HepG2 (cell line): Measurements from ENCODE around the gene CIBAR2. TPM values are rescaled to one million over a fixed set of nuclear protein-coding genes. Genes with fewer than 3 reads are reported as not detected.

Experiments
- FIP1L1 ChIP-seq: fragments of 200-400 bp; formaldehyde crosslinking; IDR thresholded peaks from 2 replicates; pipeline ENCODE4 v1.6.1; 2018; ENCODE audit warnings: low read depth, mild to moderate bottlenecking, low read length, moderate library complexity, borderline replicate concordance; ENCODE audit not compliant: insufficient read depth
- FOXA3 ChIP-seq: IDR thresholded peaks from 2 replicates; pipeline ENCODE4 v1.6.1; 2016; ENCODE audit warnings: missing genetic modification reagents, missing compliant biosample characterization
- IRF2 ChIP-seq: IDR thresholded peaks from 2 replicates; pipeline ENCODE4 v1.6.1; 2018; ENCODE audit warnings: missing genetic modification reagents, missing compliant biosample characterization
- MAFG ChIP-seq: sonication (generic); formaldehyde crosslinking; IDR thresholded peaks from 2 replicates; pipeline ENCODE4 v1.5.1; 2020; ENCODE audit warnings: mild to moderate bottlenecking, missing genetic modification reagents
- NFRKB ChIP-seq: fragments of 450-650 bp; IDR thresholded peaks from 2 replicates; pipeline ENCODE4 v1.6.1; 2017
- REXO4 ChIP-seq: sonication (generic); formaldehyde crosslinking; IDR thresholded peaks from 2 replicates; pipeline ENCODE4 v1.8.0; 2022; ENCODE audit warnings: missing genetic modification reagents, mild to moderate bottlenecking, borderline replicate concordance
- SYNCRIP ChIP-seq: fragments of 200-400 bp; formaldehyde crosslinking; IDR thresholded peaks from 2 replicates; pipeline ENCODE4 v1.6.1; 2018; ENCODE audit warnings: mild to moderate bottlenecking, low read depth, low read length; ENCODE audit not compliant: insufficient read depth
- ZBTB8A ChIP-seq: sonication (generic); formaldehyde crosslinking; IDR thresholded peaks from 2 replicates; pipeline ENCODE4 v1.4.0; 2020; ENCODE audit warnings: mild to moderate bottlenecking, low read depth, missing genetic modification reagents, borderline replicate concordance
- ZFY ChIP-seq: sonication (generic); formaldehyde crosslinking; IDR thresholded peaks from 2 replicates; pipeline ENCODE4 v1.4.0; 2020; ENCODE audit warnings: missing genetic modification reagents
- ZNF33B ChIP-seq: sonication (generic); formaldehyde crosslinking; IDR thresholded peaks from 2 replicates; pipeline ENCODE4 v1.5.1; 2020; ENCODE audit warnings: mild to moderate bottlenecking, missing genetic modification reagents
- ZNF430 ChIP-seq: sonication (generic); formaldehyde crosslinking; IDR thresholded peaks from 2 replicates; pipeline ENCODE4 v1.9.0; 2021; ENCODE audit warnings: mild to moderate bottlenecking, missing genetic modification reagents
- ZNF441 ChIP-seq: sonication (generic); formaldehyde crosslinking; IDR thresholded peaks from 2 replicates; pipeline ENCODE4 v1.7.0; 2021; ENCODE audit warnings: missing genetic modification reagents, borderline replicate concordance
- ZNF484 ChIP-seq: sonication (generic); formaldehyde crosslinking; IDR thresholded peaks from 2 replicates; pipeline ENCODE4 v1.5.1; 2020; ENCODE audit warnings: mild to moderate bottlenecking, low read depth, missing genetic modification reagents, borderline replicate concordance
- ZNF552 ChIP-seq: sonication (generic); formaldehyde crosslinking; IDR thresholded peaks from 2 replicates; pipeline ENCODE4 v1.9.0; 2022; ENCODE audit warnings: missing genetic modification reagents, mild to moderate bottlenecking, borderline replicate concordance
- ZSCAN12 ChIP-seq: sonication (generic); formaldehyde crosslinking; IDR thresholded peaks from 2 replicates; pipeline ENCODE4 v1.9.0; 2021; ENCODE audit warnings: mild to moderate bottlenecking, missing genetic modification reagents
- polyA plus RNA-seq, 8 experiments: library from polyadenylated mRNA; depleted of rRNA in 3 of 8; stranded (reverse) in 7 of 8; unstranded in 1 of 8; fragments of >200 nt; fragmentation: Illumina TruSeq in 4 of 8; extraction: Trizol in 4 of 8; gene quantifications; 2 replicates each; pipeline versions ENCODE4 v1.2.1 to v1.2.3, GENCODE V29; 2011 to 2016; ENCODE audit warnings: low read depth in 4 of 8, missing spikeins in 1 of 8, mixed read lengths in 1 of 8; ENCODE audit not compliant: insufficient read depth in 1 of 8
- total RNA-seq, 5 experiments: library from RNA; depleted of rRNA; stranded (reverse); fragments of >200 nt; fragmentation: Illumina TruSeq; extraction: Trizol; gene quantifications; 2 replicates each; pipeline ENCODE4 v1.2.3, GENCODE V29; 2016; ENCODE audit warnings: low read depth in 1 of 5
- TF ChIP-seq, protein P1 (sequence below): sonication (generic); formaldehyde crosslinking; IDR thresholded peaks from 2 replicates; pipeline ENCODE4 v1.5.0; 2020; ENCODE audit warnings: mild to moderate bottlenecking, missing genetic modification reagents, moderate library complexity
- TF ChIP-seq, protein P2 (sequence below): sonication (generic); formaldehyde crosslinking; IDR thresholded peaks from 2 replicates; pipeline ENCODE4 v1.4.0; 2020; ENCODE audit warnings: mild to moderate bottlenecking, missing genetic modification reagents, borderline replicate concordance
- TF ChIP-seq, protein P3 (sequence below), 2 experiments: sonication (generic) in 1 of 2; formaldehyde crosslinking in 1 of 2; IDR thresholded peaks; 2 replicates each; pipeline versions ENCODE4 v1.4.0 to v1.6.1; 2016 to 2020; ENCODE audit warnings: borderline replicate concordance in 1 of 2, low read depth in 1 of 2, mild to moderate bottlenecking in 1 of 2, missing genetic modification reagents in 1 of 2

CIBAR2 gene
- total and polyA plus RNA-seq, 2 of the 13 experiments (the other 11 are each of a cell fraction or from before 2014, with no cell fraction given): not detected

DNA sequence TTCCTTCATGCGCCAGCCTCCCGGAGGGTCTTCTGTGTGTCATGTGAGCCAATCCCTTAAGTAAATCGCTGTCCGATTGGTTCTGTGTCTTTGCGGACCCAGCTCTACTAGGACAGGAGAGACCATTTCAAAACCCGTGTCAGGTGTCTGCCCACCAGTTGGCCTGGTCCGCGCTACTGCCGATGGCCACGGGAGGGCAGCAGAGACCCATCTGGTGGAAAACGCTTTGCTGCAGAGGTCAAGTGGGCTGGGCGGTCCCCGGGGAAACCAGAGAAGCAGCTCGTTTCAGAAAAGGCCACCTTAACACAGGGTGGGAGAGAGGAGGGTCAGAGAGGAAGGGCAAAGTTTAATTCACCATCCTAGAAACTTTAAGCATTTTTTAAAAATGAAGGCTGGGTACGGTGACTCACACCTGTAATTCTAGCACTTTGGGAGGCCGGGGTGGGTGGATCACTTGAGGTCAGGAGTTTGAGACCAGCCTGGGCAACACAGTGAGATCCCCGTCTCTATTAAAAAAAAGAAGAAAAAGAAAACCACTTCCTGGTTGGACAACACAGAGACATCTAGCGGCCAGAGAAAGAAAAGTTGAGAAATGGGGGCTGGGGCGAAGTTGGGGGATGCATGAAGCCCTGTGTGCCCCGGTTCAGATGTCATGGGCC is 2.8 kb upstream of the CIBAR2 start (continued):
- TF ChIP-seq, protein P1, sequence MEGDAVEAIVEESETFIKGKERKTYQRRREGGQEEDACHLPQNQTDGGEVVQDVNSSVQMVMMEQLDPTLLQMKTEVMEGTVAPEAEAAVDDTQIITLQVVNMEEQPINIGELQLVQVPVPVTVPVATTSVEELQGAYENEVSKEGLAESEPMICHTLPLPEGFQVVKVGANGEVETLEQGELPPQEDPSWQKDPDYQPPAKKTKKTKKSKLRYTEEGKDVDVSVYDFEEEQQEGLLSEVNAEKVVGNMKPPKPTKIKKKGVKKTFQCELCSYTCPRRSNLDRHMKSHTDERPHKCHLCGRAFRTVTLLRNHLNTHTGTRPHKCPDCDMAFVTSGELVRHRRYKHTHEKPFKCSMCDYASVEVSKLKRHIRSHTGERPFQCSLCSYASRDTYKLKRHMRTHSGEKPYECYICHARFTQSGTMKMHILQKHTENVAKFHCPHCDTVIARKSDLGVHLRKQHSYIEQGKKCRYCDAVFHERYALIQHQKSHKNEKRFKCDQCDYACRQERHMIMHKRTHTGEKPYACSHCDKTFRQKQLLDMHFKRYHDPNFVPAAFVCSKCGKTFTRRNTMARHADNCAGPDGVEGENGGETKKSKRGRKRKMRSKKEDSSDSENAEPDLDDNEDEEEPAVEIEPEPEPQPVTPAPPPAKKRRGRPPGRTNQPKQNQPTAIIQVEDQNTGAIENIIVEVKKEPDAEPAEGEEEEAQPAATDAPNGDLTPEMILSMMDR (CRISPR knock-in tag): peak; percentile 99
- TF ChIP-seq SYNCRIP (no peak), REXO4 (CRISPR knock-in tag) (no peak), ZSCAN12 (CRISPR knock-in tag) (no peak), ZFY (no peak), ZNF33B (CRISPR knock-in tag) (0 out of 2 replicates have a peak, but pooled peaks have one; percentile 59), MAFG (CRISPR knock-in tag) (no peak), ZBTB8A (no peak), ZNF484 (CRISPR knock-in tag) (no peak), ZNF552 (CRISPR knock-in tag) (no peak), IRF2 (CRISPR knock-in tag) (peak; percentile 79), FOXA3 (CRISPR knock-in tag) (peak; percentile 41; the same call in 1 of the 2 replicates), ZNF430 (CRISPR knock-in tag) (peak; percentile 81), FIP1L1 (no peak), ZNF441 (CRISPR knock-in tag) (peak; percentile 64), NFRKB (no peak)
- TF ChIP-seq, protein P2, sequence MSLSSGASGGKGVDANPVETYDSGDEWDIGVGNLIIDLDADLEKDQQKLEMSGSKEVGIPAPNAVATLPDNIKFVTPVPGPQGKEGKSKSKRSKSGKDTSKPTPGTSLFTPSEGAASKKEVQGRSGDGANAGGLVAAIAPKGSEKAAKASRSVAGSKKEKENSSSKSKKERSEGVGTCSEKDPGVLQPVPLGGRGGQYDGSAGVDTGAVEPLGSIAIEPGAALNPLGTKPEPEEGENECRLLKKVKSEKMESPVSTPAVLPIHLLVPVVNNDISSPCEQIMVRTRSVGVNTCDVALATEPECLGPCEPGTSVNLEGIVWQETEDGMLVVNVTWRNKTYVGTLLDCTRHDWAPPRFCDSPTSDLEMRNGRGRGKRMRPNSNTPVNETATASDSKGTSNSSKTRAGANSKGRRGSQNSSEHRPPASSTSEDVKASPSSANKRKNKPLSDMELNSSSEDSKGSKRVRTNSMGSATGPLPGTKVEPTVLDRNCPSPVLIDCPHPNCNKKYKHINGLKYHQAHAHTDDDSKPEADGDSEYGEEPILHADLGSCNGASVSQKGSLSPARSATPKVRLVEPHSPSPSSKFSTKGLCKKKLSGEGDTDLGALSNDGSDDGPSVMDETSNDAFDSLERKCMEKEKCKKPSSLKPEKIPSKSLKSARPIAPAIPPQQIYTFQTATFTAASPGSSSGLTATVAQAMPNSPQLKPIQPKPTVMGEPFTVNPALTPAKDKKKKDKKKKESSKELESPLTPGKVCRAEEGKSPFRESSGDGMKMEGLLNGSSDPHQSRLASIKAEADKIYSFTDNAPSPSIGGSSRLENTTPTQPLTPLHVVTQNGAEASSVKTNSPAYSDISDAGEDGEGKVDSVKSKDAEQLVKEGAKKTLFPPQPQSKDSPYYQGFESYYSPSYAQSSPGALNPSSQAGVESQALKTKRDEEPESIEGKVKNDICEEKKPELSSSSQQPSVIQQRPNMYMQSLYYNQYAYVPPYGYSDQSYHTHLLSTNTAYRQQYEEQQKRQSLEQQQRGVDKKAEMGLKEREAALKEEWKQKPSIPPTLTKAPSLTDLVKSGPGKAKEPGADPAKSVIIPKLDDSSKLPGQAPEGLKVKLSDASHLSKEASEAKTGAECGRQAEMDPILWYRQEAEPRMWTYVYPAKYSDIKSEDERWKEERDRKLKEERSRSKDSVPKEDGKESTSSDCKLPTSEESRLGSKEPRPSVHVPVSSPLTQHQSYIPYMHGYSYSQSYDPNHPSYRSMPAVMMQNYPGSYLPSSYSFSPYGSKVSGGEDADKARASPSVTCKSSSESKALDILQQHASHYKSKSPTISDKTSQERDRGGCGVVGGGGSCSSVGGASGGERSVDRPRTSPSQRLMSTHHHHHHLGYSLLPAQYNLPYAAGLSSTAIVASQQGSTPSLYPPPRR: peak; percentile 32; the same call in 1 of the 2 replicates
- TF ChIP-seq, protein P3, sequence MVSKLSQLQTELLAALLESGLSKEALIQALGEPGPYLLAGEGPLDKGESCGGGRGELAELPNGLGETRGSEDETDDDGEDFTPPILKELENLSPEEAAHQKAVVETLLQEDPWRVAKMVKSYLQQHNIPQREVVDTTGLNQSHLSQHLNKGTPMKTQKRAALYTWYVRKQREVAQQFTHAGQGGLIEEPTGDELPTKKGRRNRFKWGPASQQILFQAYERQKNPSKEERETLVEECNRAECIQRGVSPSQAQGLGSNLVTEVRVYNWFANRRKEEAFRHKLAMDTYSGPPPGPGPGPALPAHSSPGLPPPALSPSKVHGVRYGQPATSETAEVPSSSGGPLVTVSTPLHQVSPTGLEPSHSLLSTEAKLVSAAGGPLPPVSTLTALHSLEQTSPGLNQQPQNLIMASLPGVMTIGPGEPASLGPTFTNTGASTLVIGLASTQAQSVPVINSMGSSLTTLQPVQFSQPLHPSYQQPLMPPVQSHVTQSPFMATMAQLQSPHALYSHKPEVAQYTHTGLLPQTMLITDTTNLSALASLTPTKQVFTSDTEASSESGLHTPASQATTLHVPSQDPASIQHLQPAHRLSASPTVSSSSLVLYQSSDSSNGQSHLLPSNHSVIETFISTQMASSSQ (IDR thresholded peaks at IDR 0.05; ENCODE audit: low read depth): no peak
- TF ChIP-seq, protein P3 (CRISPR knock-in tag; IDR thresholded peaks at IDR 0.05; ENCODE audit: borderline replicate concordance): peak; percentile 48; the same call in 1 of the 2 replicates
